Epidermal melanocyte (primary cell): ENCODE measurements around the gene ADAP1.
"Not testable (repeated sequence)": the region's sequence is repeated elsewhere in the genome, so short reads cannot be mapped to it uniquely, and the experiment has no call there.

Source experiments
- DNase-seq: peaks from one replicate; pipeline ENCODE4 v3.0.0; 2011; ENCODE audit warnings: low spot score; ENCODE audit not compliant: insufficient read length

The ADAP1 gene

GRCh38 chr7:940599-941408 is 13.7 kb downstream of the ADAP1 start:
- no peak for DNase-seq

GRCh38 chr7:939843-940242 is 14.6 kb downstream of the ADAP1 start:
- no peak for DNase-seq

GRCh38 chr7:938546-939185 is 15.8 kb downstream of the ADAP1 start:
- DNase-seq: no peak

- DNase-seq: no peak
These were observed 16.5 kb downstream of the ADAP1 start for GRCh38 chr7:937856-938484.

- DNase-seq: no peak
These were observed 18.0 kb downstream of the ADAP1 start for GRCh38 chr7:936386-937054.

DNA sequence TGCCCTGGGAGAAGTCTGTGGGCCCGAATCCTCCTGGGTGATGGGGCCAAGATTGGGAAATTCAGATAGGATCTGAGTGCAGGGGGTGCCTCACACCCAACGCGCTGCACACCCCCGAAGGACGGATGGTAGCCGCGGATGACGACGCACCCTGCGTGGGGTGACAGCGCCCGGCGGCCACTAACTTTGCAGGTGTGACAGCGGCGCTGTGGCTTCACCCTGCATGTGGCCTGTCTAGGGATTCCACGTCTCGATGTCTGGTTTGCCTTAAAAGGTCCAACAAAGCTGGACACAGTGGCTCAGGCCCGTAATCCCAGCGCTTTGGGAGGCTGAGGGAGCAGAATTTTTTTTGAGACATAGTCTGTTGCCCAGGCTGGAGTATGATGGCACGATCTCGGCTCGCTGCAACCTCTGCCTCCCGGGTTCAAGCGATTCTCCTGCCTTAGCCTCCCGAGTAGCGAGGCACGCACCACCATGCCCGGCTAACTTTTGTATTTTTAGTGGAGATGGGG is 18.6 kb downstream of the ADAP1 start:
- no peak for DNase-seq

GRCh38 chr7:935164-935873 is 19.2 kb downstream of the ADAP1 start:
- no peak for DNase-seq

DNA sequence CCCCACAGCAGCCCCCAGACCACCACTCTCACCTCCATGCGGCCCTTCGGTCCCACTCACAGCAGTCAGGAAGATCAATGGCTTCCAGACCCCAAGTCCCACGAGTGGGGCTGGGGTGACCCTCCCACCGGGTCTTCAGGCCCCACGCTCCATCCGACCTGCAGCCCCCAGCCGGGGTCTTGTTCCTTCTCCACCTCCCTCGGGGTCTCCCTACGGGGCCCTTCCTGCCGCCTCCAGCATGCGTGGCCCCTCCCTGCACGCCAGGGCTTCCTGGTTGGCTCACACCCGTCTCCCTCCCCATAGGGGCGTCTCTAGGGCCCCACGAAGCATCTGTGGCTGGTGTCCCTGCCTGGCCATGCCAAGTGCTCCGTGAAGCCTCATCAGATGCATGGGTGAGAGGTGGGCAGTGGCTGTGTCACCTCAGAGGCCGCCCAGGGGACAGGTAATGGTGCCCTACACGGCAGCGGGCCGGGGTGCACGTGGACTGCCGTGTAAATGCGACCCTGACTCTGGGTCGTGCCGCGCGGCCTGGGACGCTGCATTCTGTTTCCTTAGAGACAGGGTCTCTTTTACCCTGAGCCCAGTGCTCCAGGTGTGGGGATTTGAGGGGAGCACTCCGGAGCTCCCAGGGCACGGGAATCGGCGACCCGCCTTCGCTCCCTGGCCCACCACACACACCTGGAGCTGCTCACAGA is 19.9 kb downstream of the ADAP1 start:
- no peak for DNase-seq

DNA sequence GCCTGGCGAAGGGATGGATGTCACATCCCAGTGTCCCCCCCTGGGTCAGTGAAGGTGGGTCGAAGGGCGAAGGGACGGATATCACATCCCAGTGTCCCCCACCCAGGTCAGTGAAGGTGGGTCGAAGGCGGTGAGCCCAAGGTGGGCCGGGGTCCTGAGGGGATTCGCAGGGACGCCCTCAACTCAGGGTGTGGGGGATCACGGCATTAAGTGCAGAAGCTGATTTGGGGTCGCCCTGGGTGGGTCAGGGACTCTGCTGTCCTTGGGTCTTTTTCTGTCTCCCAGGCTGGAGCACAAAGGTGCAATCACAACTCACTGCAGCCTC is 21.9 kb downstream of the ADAP1 start:
- DNase-seq: no peak

DNA sequence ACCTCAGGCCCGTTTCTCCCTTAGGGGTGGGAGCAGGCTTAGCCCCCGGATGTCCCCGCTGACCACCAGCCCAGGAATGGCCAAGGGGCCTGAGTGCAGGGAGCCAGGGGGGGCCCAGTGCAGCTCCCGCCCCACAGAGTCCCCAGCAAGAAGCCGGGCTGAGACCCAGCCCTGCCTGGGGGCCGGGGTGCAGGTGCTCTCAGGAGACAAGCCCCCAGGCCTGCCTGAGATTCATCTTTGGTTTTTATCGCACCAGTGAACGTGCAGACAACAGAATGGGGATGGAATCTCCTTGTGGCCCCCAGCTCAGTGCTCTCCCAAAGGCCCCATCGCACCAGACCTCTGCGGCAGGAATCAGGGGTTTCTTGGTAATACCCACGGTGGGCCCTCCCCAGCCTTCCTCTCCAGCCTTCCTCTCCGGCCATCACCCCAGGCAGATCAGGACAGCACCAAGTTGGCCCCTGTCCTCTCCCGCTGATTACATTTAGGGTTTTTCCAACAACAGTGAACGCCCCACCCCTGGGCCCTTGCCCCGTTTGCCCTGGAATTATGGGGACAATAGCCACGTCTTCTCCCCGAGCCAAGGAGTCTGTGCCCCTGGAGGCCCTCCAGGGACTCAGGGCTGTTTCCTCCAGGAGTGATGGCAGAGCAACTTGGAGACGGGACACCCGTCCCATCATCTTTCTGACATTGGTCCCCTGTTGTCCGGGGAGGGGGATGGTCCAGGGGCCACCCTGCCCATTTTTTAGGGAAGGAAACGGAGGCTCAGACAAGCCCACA is 22.4 kb downstream of the ADAP1 start:
- no peak for DNase-seq

- no peak for DNase-seq
These were observed 23.3 kb downstream of the ADAP1 start for GRCh38 chr7:930975-931758.

DNA sequence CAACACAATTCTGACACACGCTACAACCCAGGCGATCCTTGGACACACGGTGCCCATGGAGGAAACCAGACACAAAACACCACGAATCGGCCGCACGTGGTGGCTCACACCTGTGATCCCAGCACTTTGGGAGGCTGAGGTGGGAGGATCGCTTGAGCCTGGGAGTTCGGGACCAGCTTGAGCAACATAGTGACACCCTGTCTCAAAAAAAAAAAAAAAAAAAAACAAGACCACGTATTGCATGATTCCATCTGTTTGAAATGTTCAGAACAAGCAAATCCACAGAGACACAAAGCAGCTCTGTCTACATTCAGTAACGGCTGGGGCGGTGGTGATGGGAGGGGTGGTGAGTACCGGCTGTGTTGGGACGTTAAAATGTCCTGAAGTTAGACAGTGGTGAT is 25.2 kb downstream of the ADAP1 start:
- no peak for DNase-seq

DNA sequence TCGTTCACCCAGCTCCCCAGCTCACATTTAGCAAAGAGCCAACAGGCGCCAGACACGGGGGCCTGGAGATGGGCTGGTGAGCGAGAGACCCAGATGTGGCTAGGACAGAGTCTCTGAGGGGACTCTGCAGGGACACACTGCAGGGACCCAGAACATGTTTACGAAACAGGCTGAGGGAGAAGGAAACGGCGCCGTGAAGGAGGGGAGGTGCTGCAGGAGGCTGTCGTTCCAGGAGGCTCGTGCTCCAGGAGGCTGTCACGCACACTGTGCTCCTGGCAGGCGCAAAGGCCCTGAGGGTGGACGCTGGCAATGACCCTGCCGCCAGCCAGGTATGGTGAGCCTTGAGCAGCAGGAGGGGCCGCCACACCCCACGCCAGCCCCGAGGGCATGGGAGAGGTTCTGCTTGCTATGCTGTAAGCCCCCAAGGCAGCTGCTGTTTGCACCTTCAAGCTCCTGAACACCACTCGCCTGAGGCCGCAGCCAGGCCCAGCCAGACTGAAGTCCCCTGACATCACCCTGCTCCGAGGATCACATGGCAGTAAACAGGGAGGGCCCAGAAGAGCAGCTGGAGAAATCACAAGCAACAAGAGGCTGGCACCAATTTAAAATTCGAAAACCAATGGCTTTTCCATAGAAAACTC is 27.3 kb downstream of the ADAP1 start:
- no peak for DNase-seq

DNA sequence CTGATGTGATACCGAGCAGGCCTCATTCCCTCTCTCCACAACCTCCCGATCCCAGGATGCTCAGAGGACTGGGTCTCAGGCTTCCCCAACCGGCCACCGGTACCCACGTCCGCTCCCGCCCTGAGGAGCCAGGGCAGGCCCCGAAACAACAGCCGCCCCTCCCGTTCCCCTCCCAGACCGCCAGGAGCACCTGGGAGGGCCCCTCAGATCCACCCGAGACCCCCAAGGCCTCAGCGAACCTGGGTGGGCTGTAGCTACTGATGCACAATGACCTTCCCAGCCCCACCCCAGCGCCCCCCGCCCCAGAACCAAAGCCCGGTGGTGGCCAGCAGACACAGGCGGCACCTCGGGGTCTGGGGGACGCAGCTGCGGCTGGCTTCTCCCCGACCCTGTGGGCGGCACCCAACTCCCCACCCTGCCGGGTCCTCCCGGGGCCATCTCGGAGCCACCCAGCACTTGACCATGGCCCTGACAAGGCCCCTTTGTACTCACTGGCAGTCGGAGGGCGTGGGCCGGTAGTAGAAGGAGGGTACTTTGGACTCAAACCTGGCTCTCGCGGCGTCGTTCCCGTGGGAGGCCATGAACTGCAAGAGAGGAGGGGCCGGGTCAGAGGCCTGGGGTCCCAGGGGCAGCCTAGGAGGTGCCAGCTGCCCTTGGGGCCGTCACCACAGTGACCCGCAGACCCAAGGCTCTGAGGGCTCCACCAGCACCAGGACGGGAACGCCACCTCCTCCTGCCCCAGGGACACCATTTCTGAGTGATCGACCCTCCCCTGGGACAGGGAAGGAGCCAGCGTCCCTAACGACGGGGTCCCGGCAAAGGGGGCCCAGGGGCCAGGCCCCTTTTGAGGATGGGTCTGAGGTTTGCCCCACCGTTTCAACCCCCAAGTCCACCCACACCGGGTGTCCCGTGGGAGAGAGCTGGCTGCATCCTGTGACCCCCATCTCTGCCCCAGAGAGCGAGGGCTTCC is 28.1 kb downstream of the ADAP1 start:
- DNase-seq: no peak

DNA sequence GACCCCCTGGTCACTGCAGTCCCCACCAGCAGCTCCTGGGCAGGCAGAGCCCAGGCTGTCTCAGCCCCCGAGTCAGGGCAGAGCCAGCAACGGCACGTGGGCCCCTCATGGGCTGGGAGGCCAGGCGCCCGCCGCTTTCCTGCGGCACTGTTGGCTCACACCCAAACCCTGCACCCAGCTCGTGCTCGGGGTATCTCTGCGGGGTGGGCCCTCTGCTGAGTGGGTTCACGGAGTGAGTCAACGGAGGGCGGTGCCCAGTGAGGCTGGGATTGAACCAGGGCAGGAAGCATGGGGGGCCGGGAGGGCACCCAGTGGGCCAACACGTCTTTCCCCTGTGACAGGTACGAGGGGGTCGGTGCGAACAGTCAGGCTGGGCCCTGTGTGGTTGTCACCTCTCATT is 28.9 kb downstream of the ADAP1 start:
- DNase-seq: no peak

GRCh38 chr7:924541-925231 is 29.8 kb downstream of the ADAP1 start:
- no peak for DNase-seq

DNA sequence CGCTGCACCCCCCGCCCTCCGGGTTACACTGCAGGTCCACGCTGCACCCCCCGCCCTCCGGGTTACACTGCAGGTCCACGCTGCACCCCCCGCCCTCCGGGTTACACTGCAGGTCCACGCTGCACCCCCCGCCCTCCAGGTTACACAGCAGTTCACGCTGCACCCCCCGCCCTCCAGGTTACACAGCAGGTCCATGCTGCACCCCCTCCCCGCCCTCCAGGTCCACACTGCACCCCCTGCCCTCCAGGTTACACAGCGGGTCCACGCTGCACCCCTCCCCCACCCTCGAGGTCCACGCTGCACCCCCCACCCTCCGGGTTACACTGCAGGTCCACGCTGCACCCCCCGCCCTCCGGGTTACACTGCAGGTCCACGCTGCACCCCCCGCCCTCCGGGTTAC is 30.4 kb downstream of the ADAP1 start:
- DNase-seq: not testable (repeated sequence)
